T-helper 1 cell treated with Interleukin-12 subunit alpha and Interleukin-12 subunit beta and Interleukin-4 antibody, amounts not matched to agents 30 ng/mL and 1 ng/mL, for 36 hours (primary cell): Measurements from ENCODE around the gene KRT6A. TPM values are rescaled to one million over a fixed set of nuclear protein-coding genes. Genes with fewer than 3 reads are reported as not detected.

Experiments
- intact Hi-C: fragments of 100-400 bp; cut with micrococcal nuclease; formaldehyde crosslinking; loops from one replicate; pipeline ENCODE4 v1.15.1; 2024
- total RNA-seq: library from RNA; stranded (reverse); gene quantifications from 2 replicates; pipeline ENCODE4 v1.2.3, GENCODE V29; 2022

Gene KRT6A
- total RNA-seq: not detected in 2 replicates

GRCh38 chr12:52493172-52493571, at the start of gene KRT6A:
Gene KRT6A (minus strand): TSS chr12:52493257. CDS start chr12:52493188, 69 bp downstream.
- intact Hi-C loops: no loop called here

- intact Hi-C loops: no loop called here
These were observed 49.1 kb upstream of the KRT6A start for GRCh38 chr12:52542157-52542556.

GRCh38 chr12:52541709-52542108, 48.7 kb upstream of the KRT6A start:
- intact Hi-C loops: no loop called here

- intact Hi-C loops: no loop called here
These were observed 47.5 kb upstream of the KRT6A start for GRCh38 chr12:52540531-52540930.

- intact Hi-C loops: no loop called here
These were observed 46.7 kb upstream of the KRT6A start for GRCh38 chr12:52539821-52540173.

GRCh38 chr12:52539083-52539820, 46.2 kb upstream of the KRT6A start:
- intact Hi-C loops: no loop called here

- intact Hi-C loops: no loop called here
These were observed 44.0 kb upstream of the KRT6A start for GRCh38 chr12:52537101-52537500.

- intact Hi-C loops: no loop called here
These were observed 42.5 kb upstream of the KRT6A start for GRCh38 chr12:52535574-52535973.

- intact Hi-C loops: no loop called here
These were observed 41.4 kb upstream of the KRT6A start for GRCh38 chr12:52534482-52534881.

- intact Hi-C loops: no loop called here
These were observed 40.8 kb upstream of the KRT6A start for GRCh38 chr12:52533686-52534470.

GRCh38 chr12:52532636-52533035, 39.6 kb upstream of the KRT6A start:
- intact Hi-C loops: no loop called here

GRCh38 chr12:52531566-52532300, 38.7 kb upstream of the KRT6A start:
- intact Hi-C loops: no loop called here

- intact Hi-C loops: no loop called here
These were observed 37.8 kb upstream of the KRT6A start for GRCh38 chr12:52530905-52531304.

GRCh38 chr12:52530366-52530765, 37.3 kb upstream of the KRT6A start:
- intact Hi-C loops: no loop called here

- intact Hi-C loops: no loop called here
These were observed 36.8 kb upstream of the KRT6A start for GRCh38 chr12:52529846-52530245.

- intact Hi-C loops: no loop called here
These were observed 36.4 kb upstream of the KRT6A start for GRCh38 chr12:52529417-52529816.

- intact Hi-C loops: no loop called here
These were observed 35.6 kb upstream of the KRT6A start for GRCh38 chr12:52528641-52529143.

GRCh38 chr12:52527121-52527800, 34.2 kb upstream of the KRT6A start:
- intact Hi-C loops: no loop called here

GRCh38 chr12:52526511-52526951, 33.5 kb upstream of the KRT6A start:
- intact Hi-C loops: no loop called here

GRCh38 chr12:52525661-52526499, 32.8 kb upstream of the KRT6A start:
- intact Hi-C loops: no loop called here
